Effector CD4-positive, alpha-beta T cell (primary cell): ENCODE measurements around the gene TRIM31.
"Not testable (repeated sequence)": the region's sequence is repeated elsewhere in the genome, so short reads cannot be mapped to it uniquely, and the experiment has no call there.

ENCODE experiments used
- DNase-seq: peaks from one replicate; pipeline ENCODE4 v3.0.0-alpha.2; 2020

The TRIM31 gene

GRCh38 chr6:30147096-30147495 is 34.2 kb upstream of the TRIM31 start:
- no peak for DNase-seq

- DNase-seq: no peak
Observed at GRCh38 chr6:30145818-30146217, 32.9 kb upstream of the TRIM31 start.

- no peak for DNase-seq
Observed at GRCh38 chr6:30144811-30145210, 31.9 kb upstream of the TRIM31 start.

GRCh38 chr6:30143780-30144179 is 30.9 kb upstream of the TRIM31 start:
- DNase-seq: no peak

- no peak for DNase-seq
Observed at GRCh38 chr6:30142665-30143064, 29.8 kb upstream of the TRIM31 start.

GRCh38 chr6:30140240-30140639 is 27.4 kb upstream of the TRIM31 start:
- not testable (repeated sequence) for DNase-seq

DNA sequence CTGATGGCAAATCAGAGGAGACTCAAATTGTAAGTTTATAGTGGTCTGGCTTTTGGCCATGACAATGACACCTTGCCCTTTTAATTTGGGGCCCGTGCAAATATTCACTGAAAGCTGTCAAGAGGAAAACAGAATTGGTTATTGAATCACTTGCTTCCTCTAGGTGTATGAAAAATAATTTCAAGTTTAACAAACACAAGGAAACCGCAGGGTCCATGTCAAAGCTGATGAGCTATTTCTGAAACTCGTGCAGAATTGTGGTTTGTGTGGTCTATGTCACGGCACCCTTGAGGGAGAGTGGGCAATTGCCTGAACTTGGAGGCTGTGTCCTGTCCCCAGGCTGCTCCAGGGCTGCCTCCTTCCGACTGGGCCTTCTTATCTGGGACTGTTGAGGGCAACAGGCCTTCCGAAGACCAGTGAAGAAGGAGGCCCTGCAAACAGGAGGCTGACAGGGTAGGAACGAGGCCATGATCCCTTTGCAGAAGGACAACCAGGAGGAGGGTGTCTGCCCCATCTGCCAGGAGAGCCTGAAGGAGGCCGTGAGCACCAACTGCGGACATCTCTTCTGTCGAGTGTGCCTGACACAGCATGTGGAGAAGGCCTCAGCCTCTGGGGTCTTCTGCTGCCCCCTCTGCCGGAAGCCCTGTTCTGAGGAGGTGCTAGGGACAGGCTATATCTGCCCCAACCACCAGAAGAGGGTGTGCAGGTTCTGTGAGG is 23.8 kb upstream of the TRIM31 start:
- no peak for DNase-seq

GRCh38 chr6:30135757-30136156 is 22.9 kb upstream of the TRIM31 start, which contains the start of gene TRIM40:
Gene TRIM40, plus strand, starts transcription at chr6:30136140. Its CDS starts 897 bp downstream, at chr6:30137037.
- DNase-seq: no peak

DNA sequence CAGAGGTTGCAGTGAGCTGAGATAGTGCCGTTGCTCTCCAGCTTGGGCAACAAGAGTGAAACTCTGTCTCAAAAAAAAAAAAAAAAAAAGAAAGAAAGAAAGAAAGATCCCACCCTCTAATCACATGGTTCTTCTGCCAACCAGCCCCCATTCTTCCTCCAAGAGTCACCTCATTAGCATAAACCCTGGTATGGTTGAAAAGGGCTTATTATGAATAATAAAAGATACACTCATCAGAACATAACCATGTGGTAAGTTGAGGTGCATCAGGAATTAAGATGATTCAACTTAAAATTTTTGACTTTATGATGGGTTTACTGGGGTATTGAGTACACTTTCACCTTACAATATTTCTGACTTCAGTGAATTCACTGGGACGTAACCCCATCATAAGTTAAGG is 22.3 kb upstream of the TRIM31 start:
- no peak for DNase-seq

DNA sequence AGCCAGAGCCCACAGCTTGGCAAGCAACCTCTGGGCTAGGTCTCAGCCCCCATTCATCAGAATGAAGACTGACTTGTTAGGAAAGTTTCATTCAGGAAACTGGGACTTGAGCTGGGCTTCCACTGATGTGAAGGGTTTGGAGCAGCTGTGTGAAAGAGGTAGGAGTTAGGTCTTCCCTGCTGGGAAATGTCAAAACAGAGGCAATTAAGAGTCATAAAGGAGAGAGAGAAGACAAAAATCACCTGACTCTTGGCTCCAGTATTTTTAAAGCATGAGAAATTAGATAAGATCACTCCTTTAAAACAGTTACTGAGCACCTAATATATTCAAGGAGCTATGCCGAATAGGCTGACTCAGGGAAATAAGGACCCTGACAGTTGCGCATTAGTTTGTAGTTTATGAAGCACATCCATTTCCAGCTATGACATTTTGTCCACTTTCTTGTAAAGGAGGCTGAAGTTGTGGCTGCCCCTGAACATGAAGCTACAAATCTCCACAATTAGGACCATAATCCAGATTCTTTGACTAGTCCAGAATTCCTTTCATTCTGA is 19.1 kb upstream of the TRIM31 start:
- DNase-seq: no peak

GRCh38 chr6:30130887-30131862 is 18.3 kb upstream of the TRIM31 start:
- DNase-seq: peak; percentile 68

- DNase-seq: no peak
Observed at GRCh38 chr6:30130179-30130679, 17.3 kb upstream of the TRIM31 start.

DNA sequence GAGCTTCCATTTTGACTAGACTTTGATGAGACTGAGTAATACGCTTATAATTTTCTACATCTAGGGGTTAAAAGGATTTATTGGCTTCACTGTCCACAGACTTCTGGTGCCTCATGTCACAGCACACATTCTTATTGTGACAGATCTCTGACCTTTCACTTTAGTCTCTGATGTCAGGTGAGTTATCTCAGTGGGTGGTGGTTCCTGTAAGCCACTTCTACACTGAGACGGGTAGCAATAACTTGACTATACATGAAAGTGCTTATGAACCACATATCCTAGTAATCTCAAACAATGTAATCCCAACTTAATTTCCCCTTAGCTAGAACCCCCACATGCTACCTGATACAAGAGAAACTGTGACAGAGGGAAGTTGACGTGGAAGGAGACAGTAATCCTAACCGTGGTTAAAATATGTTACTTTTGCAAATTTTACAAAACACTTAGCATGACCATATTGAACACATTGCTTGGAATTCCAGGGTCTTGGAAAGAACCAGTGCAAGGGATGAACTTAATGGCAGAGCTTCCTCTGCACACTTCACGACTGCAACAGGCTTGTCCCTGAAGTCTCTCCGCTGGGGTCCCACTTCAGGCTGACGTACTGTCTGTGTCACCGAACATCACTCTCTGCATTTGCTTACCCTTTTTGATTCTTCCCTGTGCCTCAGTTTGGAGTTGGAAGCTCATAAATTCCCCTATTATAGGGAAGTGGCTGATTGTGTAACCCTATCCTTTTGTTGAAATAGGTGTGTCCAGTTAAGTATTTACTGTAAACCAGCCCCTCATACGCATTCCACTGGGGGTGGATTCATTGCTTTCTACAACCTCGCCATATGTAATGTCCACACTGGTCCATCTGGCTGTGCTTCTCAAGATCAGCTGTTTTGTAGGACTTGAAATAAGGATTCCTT is 16.6 kb upstream of the TRIM31 start:
- no peak for DNase-seq

GRCh38 chr6:30127238-30128093 is 14.6 kb upstream of the TRIM31 start:
- no peak for DNase-seq

DNA sequence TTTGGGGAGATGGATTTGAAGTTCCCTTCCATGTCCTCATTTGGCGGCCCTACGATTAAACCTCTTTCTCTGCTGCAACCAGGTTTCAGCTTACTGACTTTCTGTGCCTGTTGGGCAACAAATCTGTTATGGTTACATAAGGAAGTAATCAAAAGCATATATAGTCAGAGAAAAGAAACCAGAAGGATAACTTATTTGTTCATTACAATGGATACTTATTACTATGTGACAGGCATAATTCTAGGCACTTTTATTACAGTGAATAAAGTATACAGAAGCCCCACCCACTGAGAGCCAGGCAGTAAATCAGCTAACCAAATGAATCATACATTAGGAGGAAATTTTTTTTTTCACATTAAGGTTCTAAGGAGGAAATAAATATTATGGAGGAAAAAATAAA is 9.6 kb upstream of the TRIM31 start:
- no peak for DNase-seq

- DNase-seq: no peak
Observed at GRCh38 chr6:30121446-30122366, 8.8 kb upstream of the TRIM31 start.

GRCh38 chr6:30118691-30119090 is 5.8 kb upstream of the TRIM31 start:
- not testable (repeated sequence) for DNase-seq

- DNase-seq: no peak
Observed at GRCh38 chr6:30116724-30117123, 3.8 kb upstream of the TRIM31 start.

- DNase-seq: no peak
Observed at GRCh38 chr6:30113841-30114240, 951 bp upstream of the TRIM31 start.

GRCh38 chr6:30112402-30112994 is 392 bp downstream of the TRIM31 start:
- DNase-seq: no peak
